ENCODE measurements around the gene ADAMTS2. TPM values are rescaled to one million over a fixed set of nuclear protein-coding genes. Genes with fewer than 3 reads are reported as not detected.

Gene ADAMTS2
- total and polyA plus RNA-seq, 2 of the 8 experiments (the other 6 are each of a cell fraction or from before 2014, with no cell fraction given), result 6.6 to 7.3 TPM

- H4K91ac ChIP-seq (replicated peaks; ENCODE audit: insufficient read length, low read length), result no peak overlapping the region
- no peak overlapping the region for H3K14ac ChIP-seq (ENCODE audit: insufficient read length)
- no peak for FAIRE-seq
Measured at GRCh38 chr5:179339996-179340395, 5.3 kb downstream of the ADAMTS2 start.

More at GRCh38 chr5:179339996-179340395, 5.3 kb downstream of the ADAMTS2 start:
- CTCF ChIA-PET (ENCODE audit: partially characterized antibody), result no interaction called here
- no peak overlapping the region for H3K4ac ChIP-seq (replicated peaks; ENCODE audit: insufficient read length, low read depth, low read length)
- H3K27ac ChIP-seq (ENCODE audit: low read depth, low read length), result no peak overlapping the region
- no peak for DNase-seq (ENCODE audit: low read depth in 1 of 2, low spot score in 2 of 2)
- peaks cover 3% of the 10 kb centered on the region for H3K79me1 ChIP-seq (ENCODE audit: low read depth, low read length)
- H3K18ac ChIP-seq (ENCODE audit: extremely low read depth, low read length), result no peak overlapping the region
- H3K36me3 ChIP-seq (ENCODE audit: control insufficient read depth in 2 of 4, insufficient read depth in 4 of 4, low read length in 3 of 4), result no peaks in the 10 kb centered on the region
- H2BK12ac ChIP-seq (ENCODE audit: low read depth, low read length), result no peak overlapping the region
- H4K8ac ChIP-seq (ENCODE audit: extremely low read depth, insufficient read depth, low read length), result no peak overlapping the region
- no peak overlapping the region for H2BK20ac ChIP-seq (ENCODE audit: low read length)
- H2AK5ac ChIP-seq (ENCODE audit: low read depth, low read length), result no peak overlapping the region
- no peak overlapping the region for H3K4me3 ChIP-seq (ENCODE audit: extremely low read depth in 1 of 4, insufficient read depth in 2 of 4, low read depth in 3 of 4, low read length in 4 of 4)
- TF ChIP-seq, protein P1, sequence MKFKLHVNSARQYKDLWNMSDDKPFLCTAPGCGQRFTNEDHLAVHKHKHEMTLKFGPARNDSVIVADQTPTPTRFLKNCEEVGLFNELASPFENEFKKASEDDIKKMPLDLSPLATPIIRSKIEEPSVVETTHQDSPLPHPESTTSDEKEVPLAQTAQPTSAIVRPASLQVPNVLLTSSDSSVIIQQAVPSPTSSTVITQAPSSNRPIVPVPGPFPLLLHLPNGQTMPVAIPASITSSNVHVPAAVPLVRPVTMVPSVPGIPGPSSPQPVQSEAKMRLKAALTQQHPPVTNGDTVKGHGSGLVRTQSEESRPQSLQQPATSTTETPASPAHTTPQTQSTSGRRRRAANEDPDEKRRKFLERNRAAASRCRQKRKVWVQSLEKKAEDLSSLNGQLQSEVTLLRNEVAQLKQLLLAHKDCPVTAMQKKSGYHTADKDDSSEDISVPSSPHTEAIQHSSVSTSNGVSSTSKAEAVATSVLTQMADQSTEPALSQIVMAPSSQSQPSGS (IDR thresholded peaks at IDR 0.05; ENCODE audit: low read length), result no peak
- TF ChIP-seq BRCA1 (IDR thresholded peaks at IDR 0.05; ENCODE audit: low read depth, low read length) (no peak), SP2 (IDR thresholded peaks at IDR 0.05; ENCODE audit: low read length) (no peak), SIN3A (conservative IDR thresholded peaks at IDR 0.05 in 1 of 2, IDR thresholded peaks at IDR 0.05 in 1 of 2; ENCODE audit: low read depth in 1 of 2, low read length in 2 of 2) (no peak), HDAC2 (IDR thresholded peaks at IDR 0.05; ENCODE audit: borderline replicate concordance in 1 of 2, low read depth in 2 of 2, low read length in 2 of 2) (no peak), ZNF274 (IDR thresholded peaks at IDR 0.05; ENCODE audit: borderline replicate concordance, extremely low read depth, low read length) (no peak), RNF2 (IDR thresholded peaks at IDR 0.05; ENCODE audit: borderline replicate concordance, low read depth, low read length, missing control alignments, poor library complexity, severe bottlenecking) (no peak)
- POLR2A ChIA-PET (ENCODE audit: partially characterized antibody), result no interaction called here
- H3K9ac ChIP-seq (replicated peaks in 1 of 4; ENCODE audit: extremely low read depth in 1 of 4, low read depth in 3 of 4, low read length in 3 of 4), result no peak overlapping the region
- H3K9me3 ChIP-seq (ENCODE audit: insufficient read depth in 2 of 2, low read depth in 1 of 2, low read length in 1 of 2), result no peaks in the 10 kb centered on the region
- H3K27me3 ChIP-seq (replicated peaks in 1 of 4; ENCODE audit: control insufficient read depth in 3 of 4, extremely low read depth in 1 of 4, insufficient read depth in 3 of 4, low read length in 3 of 4), result peaks cover 4 to 28% (median 23%) of the 10 kb centered on the region in 4 experiments
- H3K23ac ChIP-seq (ENCODE audit: insufficient read length), result no peak overlapping the region
- H3K23me2 ChIP-seq (ENCODE audit: low read depth, low read length), result peaks cover 18% of the 10 kb centered on the region
- no peak overlapping the region for H3K4me2 ChIP-seq (ENCODE audit: insufficient read depth in 1 of 2, low read depth in 2 of 2, low read length in 2 of 2)
- H4K20me1 ChIP-seq (replicated peaks in 1 of 2; ENCODE audit: control insufficient read depth in 1 of 2, insufficient read depth in 2 of 2, low read length in 2 of 2), result peaks cover 0 to 6% of the 10 kb centered on the region in 2 experiments
- 94% methylated on average over 10 of the region's 10 CpGs; no CpG with 5 or more reads in 1 of the 2 experiments for WGBS, 2 experiments (ENCODE audit: extremely low coverage in 1 of 2, insufficient coverage in 1 of 2, insufficient read length in 1 of 2, insufficient replicate concordance in 2 of 2, low coverage in 1 of 2, low lambda C conversion rate in 2 of 2, missing lambda C conversion rate in 1 of 2)
- H3K4me1 ChIP-seq (replicated peaks in 1 of 4; ENCODE audit: control insufficient read depth in 3 of 4, insufficient read depth in 4 of 4, low read length in 3 of 4), result peaks cover 3 to 12% (median 7%) of the 10 kb centered on the region in 4 experiments; a peak in 6 of 7 replicates
- H3K56ac ChIP-seq (replicated peaks; ENCODE audit: insufficient read length, low read depth, low read length), result no peak overlapping the region
- no peaks in the 10 kb centered on the region for H3K79me2 ChIP-seq (ENCODE audit: control insufficient read depth in 1 of 2, insufficient read depth in 2 of 2, low read length in 2 of 2)
- H2BK120ac ChIP-seq (replicated peaks; ENCODE audit: low read depth, low read length), result no peak overlapping the region
- H2BK5ac ChIP-seq (ENCODE audit: low read depth, low read length), result no peak overlapping the region
- H4K5ac ChIP-seq (ENCODE audit: insufficient read length, low read depth, low read length), result no peak overlapping the region
- H2AFZ ChIP-seq (ENCODE audit: low read length), result no peak overlapping the region
- H2BK15ac ChIP-seq (ENCODE audit: low read length), result no peak overlapping the region
